ENCODE measurements around the gene DCAF4. TPM values are rescaled to one million over a fixed set of nuclear protein-coding genes. Genes with fewer than 3 reads are reported as not detected.
"Not testable (repeated sequence)": the region's sequence is repeated elsewhere in the genome, so short reads cannot be mapped to it uniquely, and the experiment has no call there.

DCAF4 gene
- total RNA-seq, 1 experiment from 2014 or later, result 20.0 TPM

- Histone ChIP-seq H3K27me3 (ENCODE audit: insufficient read depth, low read depth) (no peaks in the 10 kb centered on the region), H3K4me1 (replicated peaks; ENCODE audit: insufficient read depth) (no peaks in the 10 kb centered on the region), H2AFZ (no peak overlapping the region), H3K36me3 (ENCODE audit: low read depth) (no peaks in the 10 kb centered on the region), H3K27ac (no peak overlapping the region), H4K20me1 (ENCODE audit: insufficient read depth) (no peaks in the 10 kb centered on the region), H3K4me2 (no peak overlapping the region), H3K9me3 (ENCODE audit: insufficient read depth, low read depth) (no peaks in the 10 kb centered on the region), H3K4me3 (no peak overlapping the region), H3K9me2 (ENCODE audit: insufficient read depth) (no peaks in the 10 kb centered on the region), H3F3A (ENCODE audit: insufficient read depth, low read depth) (0 out of 2 replicates have a peak, but pooled peaks cover 7% of the 10 kb centered on the region), H3K79me2 (ENCODE audit: low read depth) (no peaks in the 10 kb centered on the region)
- no TSS peak for BruUV-seq (replicated peaks)
- intact Hi-C loops (cut with micrococcal nuclease; ENCODE audit: unreplicated experiment), result no loop called here
- CTCF ChIA-PET, result no interaction called here
- TF ChIP-seq, protein P1, sequence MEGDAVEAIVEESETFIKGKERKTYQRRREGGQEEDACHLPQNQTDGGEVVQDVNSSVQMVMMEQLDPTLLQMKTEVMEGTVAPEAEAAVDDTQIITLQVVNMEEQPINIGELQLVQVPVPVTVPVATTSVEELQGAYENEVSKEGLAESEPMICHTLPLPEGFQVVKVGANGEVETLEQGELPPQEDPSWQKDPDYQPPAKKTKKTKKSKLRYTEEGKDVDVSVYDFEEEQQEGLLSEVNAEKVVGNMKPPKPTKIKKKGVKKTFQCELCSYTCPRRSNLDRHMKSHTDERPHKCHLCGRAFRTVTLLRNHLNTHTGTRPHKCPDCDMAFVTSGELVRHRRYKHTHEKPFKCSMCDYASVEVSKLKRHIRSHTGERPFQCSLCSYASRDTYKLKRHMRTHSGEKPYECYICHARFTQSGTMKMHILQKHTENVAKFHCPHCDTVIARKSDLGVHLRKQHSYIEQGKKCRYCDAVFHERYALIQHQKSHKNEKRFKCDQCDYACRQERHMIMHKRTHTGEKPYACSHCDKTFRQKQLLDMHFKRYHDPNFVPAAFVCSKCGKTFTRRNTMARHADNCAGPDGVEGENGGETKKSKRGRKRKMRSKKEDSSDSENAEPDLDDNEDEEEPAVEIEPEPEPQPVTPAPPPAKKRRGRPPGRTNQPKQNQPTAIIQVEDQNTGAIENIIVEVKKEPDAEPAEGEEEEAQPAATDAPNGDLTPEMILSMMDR (conservative IDR thresholded peaks at IDR 0.05), result no peak
- no peak for TF ChIP-seq EZH2 (IDR thresholded peaks at IDR 0.05; ENCODE audit: low read depth)
- DNase-seq, result no peak
- POLR2A ChIA-PET (ENCODE audit: unreplicated experiment), result no interaction called here
Measured at GRCh38 chr14:72952171-72952570, 25.9 kb downstream of the DCAF4 start.

DNA sequence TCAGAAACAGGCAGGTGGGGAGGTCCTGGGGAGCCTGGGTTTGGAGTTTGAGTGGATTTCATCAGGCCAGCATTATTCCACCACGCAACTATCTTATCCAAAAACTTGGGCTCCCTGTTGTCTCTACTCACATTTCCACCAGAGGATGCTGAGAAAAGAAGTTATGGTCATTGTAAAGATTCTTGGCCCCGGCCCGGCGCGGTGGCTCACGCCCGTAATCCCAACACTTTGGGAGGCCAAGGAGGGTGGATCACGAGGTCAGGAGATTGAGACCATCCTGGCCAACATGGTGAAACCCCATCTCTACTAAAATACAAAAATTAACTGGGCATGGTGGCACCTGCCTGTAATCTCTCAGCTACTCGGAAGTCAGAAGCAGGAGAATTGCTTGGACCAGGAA is 30.5 kb downstream of the DCAF4 start:
- Histone ChIP-seq H3F3A (ENCODE audit: insufficient read depth, low read depth) (peaks cover 12% of the 10 kb centered on the region), H3K4me1 (replicated peaks; ENCODE audit: insufficient read depth) (peaks cover 12% of the 10 kb centered on the region)
- CTCF ChIA-PET; BruUV-seq (replicated peaks); H3K9me2 ChIP-seq (ENCODE audit: insufficient read depth); DNase-seq; H3K27ac ChIP-seq; H3K9me3 ChIP-seq (ENCODE audit: insufficient read depth, low read depth); H3K4me2 ChIP-seq; H3K4me3 ChIP-seq; H3K36me3 ChIP-seq (ENCODE audit: low read depth); H3K79me2 ChIP-seq (ENCODE audit: low read depth); H2AFZ ChIP-seq; H3K27me3 ChIP-seq (ENCODE audit: insufficient read depth, low read depth); POLR2A ChIA-PET (ENCODE audit: unreplicated experiment); H4K20me1 ChIP-seq (ENCODE audit: insufficient read depth); intact Hi-C loops (cut with micrococcal nuclease; ENCODE audit: unreplicated experiment): not testable (repeated sequence)

DNA sequence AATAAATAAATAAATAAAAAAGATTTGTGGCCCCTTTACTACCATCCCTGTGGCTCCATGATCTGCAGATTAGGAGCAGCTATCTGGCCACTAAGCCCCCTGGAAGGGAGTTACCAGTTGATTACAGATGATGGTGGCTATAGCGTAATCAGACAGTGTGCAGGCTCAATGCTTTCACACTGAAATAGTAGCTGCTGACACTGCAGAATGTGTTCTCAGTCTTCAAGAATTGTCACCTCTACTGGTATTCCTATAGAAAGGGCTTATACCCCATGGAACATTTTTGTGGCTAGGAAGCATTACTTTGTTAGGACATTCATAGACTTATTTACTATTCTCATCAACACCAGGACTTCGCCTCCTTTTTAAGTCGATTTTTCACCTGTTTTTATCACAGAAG is 30.9 kb downstream of the DCAF4 start:
- intact Hi-C loops (cut with micrococcal nuclease; ENCODE audit: unreplicated experiment), result no loop called here
- Histone ChIP-seq H2AFZ (no peak overlapping the region), H3F3A (ENCODE audit: insufficient read depth, low read depth) (peaks cover 17% of the 10 kb centered on the region), H3K4me3 (no peak overlapping the region), H3K9me3 (ENCODE audit: insufficient read depth, low read depth) (no peaks in the 10 kb centered on the region), H3K27me3 (ENCODE audit: insufficient read depth, low read depth) (no peaks in the 10 kb centered on the region), H3K4me2 (no peak overlapping the region), H3K27ac (no peak overlapping the region), H4K20me1 (ENCODE audit: insufficient read depth) (no peaks in the 10 kb centered on the region), H3K36me3 (ENCODE audit: low read depth) (no peaks in the 10 kb centered on the region), H3K79me2 (ENCODE audit: low read depth) (no peaks in the 10 kb centered on the region), H3K4me1 (replicated peaks; ENCODE audit: insufficient read depth) (peaks cover 17% of the 10 kb centered on the region), H3K9me2 (ENCODE audit: insufficient read depth) (no peaks in the 10 kb centered on the region)
- ChIA-PET POLR2A (ENCODE audit: unreplicated experiment) (no interaction called here), CTCF (no interaction called here)
- DNase-seq, result no peak
- BruUV-seq (replicated peaks), result no TSS peak
- no peak for TF ChIP-seq EZH2 (IDR thresholded peaks at IDR 0.05; ENCODE audit: low read depth)
- TF ChIP-seq, protein P1 (conservative IDR thresholded peaks at IDR 0.05), result no peak

DNA sequence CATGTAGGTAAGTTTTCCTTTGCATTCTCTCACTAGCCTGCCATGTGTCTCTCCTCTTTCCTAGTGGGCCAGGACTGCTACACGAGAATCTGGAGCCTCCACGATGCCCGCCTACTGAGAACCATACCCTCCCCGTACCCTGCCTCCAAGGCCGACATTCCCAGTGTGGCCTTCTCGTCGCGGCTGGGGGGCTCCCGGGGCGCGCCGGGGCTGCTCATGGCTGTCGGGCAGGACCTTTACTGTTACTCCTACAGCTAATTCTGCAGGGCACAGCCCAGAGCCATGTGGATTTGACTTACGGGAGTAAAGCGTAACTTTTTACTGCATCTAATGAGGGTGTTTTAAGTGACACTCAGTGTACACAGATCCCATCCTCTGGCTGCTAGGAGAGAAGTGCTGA is 32.3 kb downstream of the DCAF4 start:
- Histone ChIP-seq H3K4me3 (no peak overlapping the region), H3K27ac (no peak overlapping the region), H4K20me1 (ENCODE audit: insufficient read depth) (no peaks in the 10 kb centered on the region), H3F3A (ENCODE audit: insufficient read depth, low read depth) (peaks cover 27% of the 10 kb centered on the region), H3K9me3 (ENCODE audit: insufficient read depth, low read depth) (no peaks in the 10 kb centered on the region), H3K4me1 (replicated peaks; ENCODE audit: insufficient read depth) (peaks cover 28% of the 10 kb centered on the region), H3K36me3 (ENCODE audit: low read depth) (no peaks in the 10 kb centered on the region), H3K4me2 (no peak overlapping the region), H3K79me2 (ENCODE audit: low read depth) (no peaks in the 10 kb centered on the region), H3K9me2 (ENCODE audit: insufficient read depth) (no peaks in the 10 kb centered on the region), H2AFZ (no peak overlapping the region), H3K27me3 (ENCODE audit: insufficient read depth, low read depth) (no peaks in the 10 kb centered on the region)
- ChIA-PET CTCF (no interaction called here), POLR2A (ENCODE audit: unreplicated experiment) (no interaction called here)
- no TSS peak for BruUV-seq (replicated peaks)
- DNase-seq, result no peak
- TF ChIP-seq EZH2 (IDR thresholded peaks at IDR 0.05; ENCODE audit: low read depth), result no peak
- TF ChIP-seq, protein P1 (conservative IDR thresholded peaks at IDR 0.05), result no peak
- intact Hi-C loops (cut with micrococcal nuclease; ENCODE audit: unreplicated experiment), result no loop called here

GRCh38 chr14:72961016-72961415 is 34.8 kb downstream of the DCAF4 start:
- CTCF ChIA-PET, result interaction anchor here (1.5 kb wide), 1 partner anchor 66 kb away, joined by 5 read pairs; the partner anchor contains the start of gene ZFYVE1
- intact Hi-C loops (cut with micrococcal nuclease; ENCODE audit: unreplicated experiment), result loop anchor here (1.0 to 2.0 kb wide), 4 partner anchors 35 to 176 kb away; partner anchors contain the start of genes DCAF4, PSEN1, RBM25 and ZFYVE1
- TSS peak; percentile 56 for BruUV-seq (replicated peaks)

More at GRCh38 chr14:72961016-72961415, 34.8 kb downstream of the DCAF4 start:
- Histone ChIP-seq H3K4me2 (peak overlapping the region; percentile 48), H3F3A (ENCODE audit: insufficient read depth, low read depth) (peaks cover 36% of the 10 kb centered on the region), H3K27ac (peak overlapping the region; percentile 82), H3K4me1 (replicated peaks; ENCODE audit: insufficient read depth) (peaks cover 32% of the 10 kb centered on the region)
- H3K4me3 ChIP-seq; H3K9me3 ChIP-seq (ENCODE audit: insufficient read depth, low read depth); DNase-seq; H3K79me2 ChIP-seq (ENCODE audit: low read depth); H3K9me2 ChIP-seq (ENCODE audit: insufficient read depth); H4K20me1 ChIP-seq (ENCODE audit: insufficient read depth); POLR2A ChIA-PET (ENCODE audit: unreplicated experiment); H3K36me3 ChIP-seq (ENCODE audit: low read depth); H2AFZ ChIP-seq; H3K27me3 ChIP-seq (ENCODE audit: insufficient read depth, low read depth): not testable (repeated sequence)

Data from PC-9 (cell line).